Endothelial cell of umbilical vein (primary cell): ENCODE results near the gene SERPINF2. TPM values are rescaled to one million over a fixed set of nuclear protein-coding genes. Genes with fewer than 3 reads are reported as not detected.

ENCODE experiments used
- Bru-seq: library from RNA; stranded (reverse); fragments of 400-500 nt; gene quantifications from one replicate; lab custom pipeline; 2021; lab: Mats Ljungman, UMichigan
- BruChase-seq, 2 experiments: library from RNA; stranded (reverse); fragments of 400-500 nt; gene quantifications; one replicate each; lab custom pipeline; 2021; lab: Mats Ljungman, UMichigan
- BruUV-seq: library from RNA; stranded (reverse); fragments of 400-500 nt; replicated peaks from 2 replicates; lab custom pipeline; 2021; lab: Mats Ljungman, UMichigan
- CTCF ChIA-PET: fragments of 300-600, 350-600 bp; sonication (Branson Sonifier 250); formaldehyde crosslinking; loops from one replicate; lab custom pipeline; 2021; ENCODE audit warnings: antibody characterized with exemption, inconsistent platforms; lab: Charles Lee
- POLR2A ChIA-PET: fragments of 300-600, 350-600 bp; sonication (Branson Sonifier 250); formaldehyde crosslinking; loops from one replicate; lab custom pipeline; 2021; ENCODE audit warnings: antibody characterized with exemption, inconsistent platforms; lab: Charles Lee
- DNase-seq: peaks from one replicate; pipeline ENCODE4 v3.0.0-alpha.2; 2011; ENCODE audit warnings: low read depth, low spot score
- FAIRE-seq: peaks from 2 replicates; lab custom pipeline; 2011; peaks lifted over from hg19 to GRCh38; lab: Jason Lieb, UNC
- H2AFZ ChIP-seq: 2 replicates; pipeline ENCODE4 v1.6.0; 2012; ENCODE audit warnings: low read depth, low read length, control low read depth, inconsistent platforms
- H3K27ac ChIP-seq: 2 replicates; pipeline ENCODE4 v1.5.1; 2011; ENCODE audit warnings: low read depth, mild to moderate bottlenecking, control low read depth, low read length, moderate library complexity; ENCODE audit not compliant: insufficient read depth
- H3K27me3 ChIP-seq, 2 experiments: 2 replicates each; pipeline versions ENCODE4 v1.6.0 to v1.6.1; 2011; ENCODE audit warnings: low read length in 2 of 2, mixed read lengths in 1 of 2; ENCODE audit not compliant: control insufficient read depth in 2 of 2, insufficient read depth in 2 of 2
- H3K36me3 ChIP-seq, 2 experiments: 2 replicates in 1 of 2; 3 replicates in 1 of 2; pipeline ENCODE4 v1.5.1; 2011; ENCODE audit warnings: low read length in 2 of 2, mild to moderate bottlenecking in 1 of 2, moderate library complexity in 1 of 2; ENCODE audit not compliant: control insufficient read depth in 2 of 2, insufficient read depth in 2 of 2; ENCODE audit errors: extremely low read depth in 1 of 2
- H3K4me1 ChIP-seq: 3 replicates; pipeline ENCODE4 v1.5.1; 2011; ENCODE audit warnings: mild to moderate bottlenecking, low read length; ENCODE audit not compliant: control insufficient read depth, insufficient read depth; ENCODE audit errors: extremely low read depth
- H3K4me2 ChIP-seq: 2 replicates; pipeline ENCODE4 v1.6.1; 2011; ENCODE audit warnings: low read length, control low read depth, mixed read lengths; ENCODE audit not compliant: insufficient read depth
- H3K4me3 ChIP-seq, 3 experiments: fragments of 200-600 bp in 1 of 3; sonication (generic), shearing (Covaris generic) in 1 of 3; replicated peaks in 1 of 3; 2 replicates each; pipeline ENCODE4 v1.5.1; 2011 to 2016; ENCODE audit warnings: control low read depth in 3 of 3, low read length in 3 of 3, mild to moderate bottlenecking in 2 of 3, inconsistent platforms in 1 of 3, low read depth in 1 of 3, moderate library complexity in 1 of 3; ENCODE audit not compliant: insufficient read depth in 1 of 3
- H3K79me2 ChIP-seq: 2 replicates; pipeline ENCODE4 v1.6.0; 2012; ENCODE audit warnings: low read length, inconsistent platforms; ENCODE audit not compliant: control insufficient read depth, insufficient read depth
- H3K9ac ChIP-seq: replicated peaks from 2 replicates; pipeline ENCODE3; 2011; ENCODE audit warnings: low read length, control low read depth; ENCODE audit not compliant: insufficient read depth; ENCODE audit errors: extremely low read depth
- H3K9me1 ChIP-seq: replicated peaks from 3 replicates; pipeline ENCODE4 v1.6.0; 2011; ENCODE audit warnings: mild to moderate bottlenecking, low read length; ENCODE audit not compliant: control insufficient read depth, insufficient read depth; ENCODE audit errors: extremely low read depth
- H3K9me3 ChIP-seq: replicated peaks from 2 replicates; pipeline ENCODE4 v1.5.1; 2012; ENCODE audit warnings: low read length, inconsistent platforms; ENCODE audit not compliant: control insufficient read depth, insufficient read depth
- H4K20me1 ChIP-seq: replicated peaks from 2 replicates; pipeline ENCODE3; 2011; ENCODE audit warnings: mild to moderate bottlenecking, low read length; ENCODE audit not compliant: control insufficient read depth, insufficient read depth; ENCODE audit errors: extremely low read depth
- CTCF ChIP-seq, 2 donors: IDR thresholded peaks; 1 replicate in 1 of 2; 2 replicates in 1 of 2; pipeline ENCODE4 v1.5.1; 2011; ENCODE audit warnings: low read length in 2 of 2, mild to moderate bottlenecking in 2 of 2, moderate library complexity in 2 of 2, control low read depth in 1 of 2, inconsistent platforms in 1 of 2, low read depth in 1 of 2; ENCODE audit not compliant: insufficient read depth in 1 of 2; ENCODE audit errors: extremely low read depth in 1 of 2
- EZH2 ChIP-seq: IDR thresholded peaks from 2 replicates; pipeline ENCODE4 v1.6.1; 2012; ENCODE audit warnings: borderline replicate concordance, low read depth, mild to moderate bottlenecking, moderate library complexity, low read length, inconsistent platforms; ENCODE audit not compliant: severe bottlenecking
- FOS ChIP-seq: IDR thresholded peaks from 2 replicates; pipeline ENCODE4 v1.6.1; 2011; ENCODE audit warnings: mild to moderate bottlenecking, low read length, moderate library complexity, borderline replicate concordance; ENCODE audit not compliant: insufficient read depth
- GATA2 ChIP-seq: IDR thresholded peaks from 2 replicates; pipeline ENCODE4 v1.7.0; 2011; ENCODE audit warnings: low read depth, mild to moderate bottlenecking, moderate library complexity, mixed read lengths, low read length; ENCODE audit not compliant: insufficient read length, insufficient read depth
- JUN ChIP-seq: IDR thresholded peaks from 2 replicates; pipeline ENCODE4 v1.6.1; 2011; ENCODE audit warnings: borderline replicate concordance, low read depth; ENCODE audit not compliant: insufficient read length, insufficient read depth
- MAX ChIP-seq: IDR thresholded peaks from 2 replicates; pipeline ENCODE4 v1.6.1; 2011; ENCODE audit not compliant: insufficient read depth, insufficient read length
- MYC ChIP-seq: IDR thresholded peaks from one replicate; pipeline ENCODE4 v1.6.1; 2011; ENCODE audit warnings: mild to moderate bottlenecking, low read depth, low read length
- POLR2A ChIP-seq: IDR thresholded peaks from 2 replicates; pipeline ENCODE4 v1.6.1; 2012; ENCODE audit warnings: low read depth, mild to moderate bottlenecking, control low read depth, low read length
- POLR2AphosphoS5 ChIP-seq: IDR thresholded peaks from 2 replicates; pipeline ENCODE4 v1.6.1; 2012; ENCODE audit warnings: low read depth, mild to moderate bottlenecking, control low read depth, low read length, moderate library complexity; ENCODE audit not compliant: insufficient read depth
- dilution Hi-C: fragments of 300-500 bp; cut with MboI; formaldehyde crosslinking; loops from one replicate; pipeline ENCODE4 v1.15.0; 2019; ENCODE audit warnings: low sequenced_read_pairs; ENCODE audit not compliant: extremely low pct_ligation_motif_present
- intact Hi-C: fragments of 100-400 bp; cut with micrococcal nuclease; formaldehyde crosslinking; loops from one replicate; pipeline ENCODE4 v1.10.0; 2022
- long read RNA-seq: library from polyadenylated mRNA; stranded (forward); transcript quantifications from one replicate; pipeline ENCODE4 v2.0.0, GENCODE V29; 2021
- polyA minus RNA-seq, 3 experiments: library from RNA; depleted of rRNA, polyadenylated mRNA; stranded (reverse); fragments of >200 nt; gene quantifications; 1 replicate in 1 of 3; 2 replicates in 2 of 3; pipeline ENCODE4 v1.2.3, GENCODE V29; 2011
- polyA plus RNA-seq, 4 experiments: library from polyadenylated mRNA; depleted of rRNA in 3 of 4; stranded (reverse) in 3 of 4; unstranded in 1 of 4; fragments of >200 nt; gene quantifications; 2 replicates each; pipeline versions ENCODE4 v1.2.1 to v1.2.3, GENCODE V29; 2011 to 2012; ENCODE audit warnings: missing spikeins in 1 of 4
- total RNA-seq: library from RNA; stranded (reverse); gene quantifications from 2 replicates; pipeline ENCODE4 v1.2.3, GENCODE V29; 2021

The SERPINF2 gene
- 0.30 TPM in 1 of 2 replicates, not detected in the other for total RNA-seq
- 0.03 and 0.14 TPM in 2 replicates for polyA plus RNA-seq
- 0.06 and 0.09 TPM in 2 replicates for polyA plus RNA-seq (2011; cell fraction: cytosol; rRNA removed)
- 0.11 and 0.21 TPM in 2 replicates for polyA plus RNA-seq (2011; cell fraction: nucleus; rRNA removed)
- polyA plus RNA-seq (2012), result 0.12 TPM in 1 of 2 replicates, not detected in the other
- polyA minus RNA-seq, result 0.15 TPM in 1 of 2 replicates, not detected in the other
- 1.5 TPM for polyA minus RNA-seq (2011; cell fraction: cytosol; rRNA and poly(A)+ RNA removed)
- polyA minus RNA-seq (2011; cell fraction: nucleus; rRNA and poly(A)+ RNA removed), result not detected in 2 replicates
- Bru-seq, nascent RNA, result percentile 7 among the genes with signal in this experiment
- percentile 35 among the genes with signal in this experiment for BruChase-seq, experiment 1, labeled RNA remaining after a 6-hour chase
- BruChase-seq, experiment 2, labeled RNA remaining after a 2-hour chase, result percentile 22 among the genes with signal in this experiment
- long read RNA-seq, result 0 reads

GRCh38 chr17:1742371-1743087, at the start of gene SERPINF2:
TSS of gene SERPINF2 (plus strand) at chr17:1742871. CDS start at chr17:1744996, 2,125 bp downstream.
- Histone ChIP-seq H3K4me2 (no peak within 1 kb of the TSS), H3K9me1 (no peaks in the 10 kb centered on the region), H3K27ac (no peak within 1 kb of the TSS), H4K20me1 (no peaks in the 10 kb centered on the region), H3K9me3 (no peaks in the 10 kb centered on the region), H3K79me2 (no peaks in the 10 kb centered on the region), H3K4me3 (no peak within 1 kb of the TSS), H2AFZ (no peak within 1 kb of the TSS), H3K4me1 (no peaks in the 10 kb centered on the region), H3K36me3 (no peaks in the 10 kb centered on the region), H3K27me3 (no peaks in the 10 kb centered on the region), H3K9ac (no peak within 1 kb of the TSS)
- no peak for DNase-seq
- dilution Hi-C loops, result no loop called here
- TF ChIP-seq MYC (no peak), POLR2A (no peak), POLR2AphosphoS5 (no peak), CTCF (IDR thresholded peaks at IDR 0.05; ENCODE audit: extremely low read depth in 1 of 2, insufficient read depth in 1 of 2, low read depth in 1 of 2, low read length in 2 of 2) (no peak), EZH2 (no peak), GATA2 (no peak), JUN (no peak), MAX (no peak), FOS (no peak)
- CTCF ChIA-PET, result interaction anchor here (0.7 to 1.9 kb wide), 3 partner anchors 10 to 41 kb away, joined by 3 to 8 read pairs (median 3); no protein-coding TSS in a partner anchor
- POLR2A ChIA-PET, result no interaction called here
- BruUV-seq, result no TSS peak
- intact Hi-C loops, result no loop called here
- FAIRE-seq, result no peak
